Measurements from ENCODE around the gene PARD6G.

Gene PARD6G

GRCh38 chr18:80194874-80195570, 52.3 kb downstream of the PARD6G start:
- no peak overlapping the region for H3K27ac ChIP-seq (ENCODE audit: low read depth, low read length)
- no peaks in the 10 kb centered on the region for H3K9me3 ChIP-seq (ENCODE audit: insufficient read depth, low read depth, low read length)
- no peaks in the 10 kb centered on the region for H3K36me3 ChIP-seq (ENCODE audit: insufficient read depth, low read length)
- H3K4me3 ChIP-seq (ENCODE audit: low read length), result no peak overlapping the region
- peaks cover 22% of the 10 kb centered on the region for H3K4me1 ChIP-seq (ENCODE audit: insufficient read depth, low read length)
- H3K9ac ChIP-seq (ENCODE audit: low read depth, low read length), result no peak overlapping the region
- WGBS, result 90% methylated on average over 15 of the region's 15 CpGs
- H3K27me3 ChIP-seq (ENCODE audit: insufficient read depth, low read length), result no peaks in the 10 kb centered on the region

- peaks cover 22% of the 10 kb centered on the region for H3K4me1 ChIP-seq (ENCODE audit: insufficient read depth, low read length)
- no peaks in the 10 kb centered on the region for H3K9me3 ChIP-seq (ENCODE audit: insufficient read depth, low read depth, low read length)
- H3K36me3 ChIP-seq (ENCODE audit: insufficient read depth, low read length), result no peaks in the 10 kb centered on the region
- H3K4me3 ChIP-seq (ENCODE audit: low read length), result no peak overlapping the region
- H3K9ac ChIP-seq (ENCODE audit: low read depth, low read length), result no peak overlapping the region
- no peak overlapping the region for H3K27ac ChIP-seq (ENCODE audit: low read depth, low read length)
- 92% methylated on average over 5 of the region's 5 CpGs for WGBS
- H3K27me3 ChIP-seq (ENCODE audit: insufficient read depth, low read length), result no peaks in the 10 kb centered on the region
Observed at GRCh38 chr18:80193701-80194100, 53.6 kb downstream of the PARD6G start.

- Histone ChIP-seq H3K36me3 (ENCODE audit: insufficient read depth, low read length) (no peaks in the 10 kb centered on the region), H3K9me3 (ENCODE audit: insufficient read depth, low read depth, low read length) (no peaks in the 10 kb centered on the region), H3K27ac (ENCODE audit: low read depth, low read length) (no peak overlapping the region), H3K4me1 (ENCODE audit: insufficient read depth, low read length) (peaks cover 18% of the 10 kb centered on the region), H3K27me3 (ENCODE audit: insufficient read depth, low read length) (no peaks in the 10 kb centered on the region), H3K9ac (ENCODE audit: low read depth, low read length) (no peak overlapping the region), H3K4me3 (ENCODE audit: low read length) (no peak overlapping the region)
- WGBS, result 96% methylated on average over 11 of the region's 11 CpGs
Observed at GRCh38 chr18:80192653-80193385, 54.5 kb downstream of the PARD6G start.

GRCh38 chr18:80191907-80192652, 55.2 kb downstream of the PARD6G start:
- Histone ChIP-seq H3K27me3 (ENCODE audit: insufficient read depth, low read length) (no peaks in the 10 kb centered on the region), H3K9ac (ENCODE audit: low read depth, low read length) (no peak overlapping the region), H3K9me3 (ENCODE audit: insufficient read depth, low read depth, low read length) (no peaks in the 10 kb centered on the region), H3K27ac (ENCODE audit: low read depth, low read length) (no peak overlapping the region), H3K36me3 (ENCODE audit: insufficient read depth, low read length) (no peaks in the 10 kb centered on the region), H3K4me3 (ENCODE audit: low read length) (no peak overlapping the region), H3K4me1 (ENCODE audit: insufficient read depth, low read length) (peaks cover 10% of the 10 kb centered on the region)
- 89% methylated on average over 19 of the region's 19 CpGs for WGBS

GRCh38 chr18:80191264-80191663, 56.0 kb downstream of the PARD6G start:
- Histone ChIP-seq H3K27ac (ENCODE audit: low read depth, low read length) (no peak overlapping the region), H3K9ac (ENCODE audit: low read depth, low read length) (no peak overlapping the region), H3K4me3 (ENCODE audit: low read length) (no peak overlapping the region), H3K9me3 (ENCODE audit: insufficient read depth, low read depth, low read length) (no peaks in the 10 kb centered on the region), H3K27me3 (ENCODE audit: insufficient read depth, low read length) (no peaks in the 10 kb centered on the region), H3K4me1 (ENCODE audit: insufficient read depth, low read length) (peaks cover 4% of the 10 kb centered on the region; the same call in 1 of the 2 replicates), H3K36me3 (ENCODE audit: insufficient read depth, low read length) (no peaks in the 10 kb centered on the region)
- 94% methylated on average over 5 of the region's 5 CpGs for WGBS

GRCh38 chr18:80190311-80190710, 57.0 kb downstream of the PARD6G start:
- Histone ChIP-seq H3K27ac (ENCODE audit: low read depth, low read length) (no peak overlapping the region), H3K9me3 (ENCODE audit: insufficient read depth, low read depth, low read length) (no peaks in the 10 kb centered on the region), H3K36me3 (ENCODE audit: insufficient read depth, low read length) (no peaks in the 10 kb centered on the region), H3K9ac (ENCODE audit: low read depth, low read length) (no peak overlapping the region), H3K27me3 (ENCODE audit: insufficient read depth, low read length) (no peaks in the 10 kb centered on the region), H3K4me1 (ENCODE audit: insufficient read depth, low read length) (no peaks in the 10 kb centered on the region), H3K4me3 (ENCODE audit: low read length) (no peak overlapping the region)
- 91% methylated on average over 4 of the region's 5 CpGs for WGBS

GRCh38 chr18:80189531-80189865, 57.8 kb downstream of the PARD6G start:
- H3K9me3 ChIP-seq (ENCODE audit: insufficient read depth, low read depth, low read length), result no peaks in the 10 kb centered on the region
- H3K4me1 ChIP-seq (ENCODE audit: insufficient read depth, low read length), result no peaks in the 10 kb centered on the region
- no peaks in the 10 kb centered on the region for H3K36me3 ChIP-seq (ENCODE audit: insufficient read depth, low read length)
- WGBS, result 92% methylated on average over 10 of the region's 10 CpGs
- no peaks in the 10 kb centered on the region for H3K27me3 ChIP-seq (ENCODE audit: insufficient read depth, low read length)
- no peak overlapping the region for H3K9ac ChIP-seq (ENCODE audit: low read depth, low read length)
- no peak overlapping the region for H3K4me3 ChIP-seq (ENCODE audit: low read length)
- H3K27ac ChIP-seq (ENCODE audit: low read depth, low read length), result no peak overlapping the region

- Histone ChIP-seq H3K9me3 (ENCODE audit: insufficient read depth, low read depth, low read length) (no peaks in the 10 kb centered on the region), H3K27me3 (ENCODE audit: insufficient read depth, low read length) (no peaks in the 10 kb centered on the region), H3K27ac (ENCODE audit: low read depth, low read length) (no peak overlapping the region), H3K9ac (ENCODE audit: low read depth, low read length) (no peak overlapping the region), H3K36me3 (ENCODE audit: insufficient read depth, low read length) (no peaks in the 10 kb centered on the region), H3K4me1 (ENCODE audit: insufficient read depth, low read length) (no peaks in the 10 kb centered on the region), H3K4me3 (ENCODE audit: low read length) (no peak overlapping the region)
- 94% methylated on average over 20 of the region's 20 CpGs for WGBS
Observed at GRCh38 chr18:80188643-80189530, 58.4 kb downstream of the PARD6G start.

GRCh38 chr18:80187956-80188642, 59.2 kb downstream of the PARD6G start:
- H3K27ac ChIP-seq (ENCODE audit: low read depth, low read length), result no peak overlapping the region
- no peak overlapping the region for H3K4me3 ChIP-seq (ENCODE audit: low read length)
- H3K9me3 ChIP-seq (ENCODE audit: insufficient read depth, low read depth, low read length), result no peaks in the 10 kb centered on the region
- H3K9ac ChIP-seq (ENCODE audit: low read depth, low read length), result no peak overlapping the region
- no peaks in the 10 kb centered on the region for H3K27me3 ChIP-seq (ENCODE audit: insufficient read depth, low read length)
- H3K36me3 ChIP-seq (ENCODE audit: insufficient read depth, low read length), result no peaks in the 10 kb centered on the region
- no peaks in the 10 kb centered on the region for H3K4me1 ChIP-seq (ENCODE audit: insufficient read depth, low read length)
- WGBS, result 95% methylated on average over 19 of the region's 19 CpGs

- 95% methylated on average over 12 of the region's 12 CpGs for WGBS
Observed at GRCh38 chr18:80185545-80185944, 61.8 kb downstream of the PARD6G start.

More at GRCh38 chr18:80185545-80185944, 61.8 kb downstream of the PARD6G start:
- Histone ChIP-seq H3K27me3 (ENCODE audit: insufficient read depth, low read length) (no peaks in the 10 kb centered on the region), H3K4me1 (ENCODE audit: insufficient read depth, low read length) (no peaks in the 10 kb centered on the region), H3K27ac (ENCODE audit: low read depth, low read length) (no peak overlapping the region), H3K9ac (ENCODE audit: low read depth, low read length) (no peak overlapping the region), H3K36me3 (ENCODE audit: insufficient read depth, low read length) (no peaks in the 10 kb centered on the region), H3K4me3 (ENCODE audit: low read length) (no peak overlapping the region), H3K9me3 (ENCODE audit: insufficient read depth, low read depth, low read length) (no peaks in the 10 kb centered on the region)

All from HUES64 (cell line).